ENCODE results near the gene FOXA2.
"Not testable (repeated sequence)": the region's sequence is repeated elsewhere in the genome, so short reads cannot be mapped to it uniquely, and the experiment has no call there.

The FOXA2 gene

DNA sequence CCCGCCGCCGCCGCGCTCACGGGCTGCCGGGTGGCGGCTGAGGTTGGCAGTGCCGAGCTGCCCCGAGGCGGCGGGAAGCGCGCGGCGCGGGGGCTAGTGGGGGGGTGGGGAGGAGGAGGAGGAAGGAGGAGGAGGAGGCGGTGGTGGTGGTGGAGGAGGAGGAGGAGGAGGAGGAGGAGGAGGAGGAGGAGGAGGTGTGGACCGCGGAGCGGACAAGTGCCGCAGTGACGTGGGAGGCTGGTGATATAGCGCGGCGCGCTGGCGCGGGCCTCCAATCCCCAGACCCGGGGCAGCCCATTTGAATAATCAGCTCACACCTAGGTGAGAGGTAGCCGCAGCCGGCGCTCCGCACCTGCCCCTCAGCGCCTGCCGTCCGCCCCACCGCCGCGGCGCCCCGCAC is at the start of gene FOXA2:
TSS of gene FOXA2 (minus strand) at position 51 of the 400 bp plus-strand sequence. CDS start 294 bp downstream, outside the sequence.
- no peak for DNase-seq (ENCODE audit: low read depth, low spot score)

DNA sequence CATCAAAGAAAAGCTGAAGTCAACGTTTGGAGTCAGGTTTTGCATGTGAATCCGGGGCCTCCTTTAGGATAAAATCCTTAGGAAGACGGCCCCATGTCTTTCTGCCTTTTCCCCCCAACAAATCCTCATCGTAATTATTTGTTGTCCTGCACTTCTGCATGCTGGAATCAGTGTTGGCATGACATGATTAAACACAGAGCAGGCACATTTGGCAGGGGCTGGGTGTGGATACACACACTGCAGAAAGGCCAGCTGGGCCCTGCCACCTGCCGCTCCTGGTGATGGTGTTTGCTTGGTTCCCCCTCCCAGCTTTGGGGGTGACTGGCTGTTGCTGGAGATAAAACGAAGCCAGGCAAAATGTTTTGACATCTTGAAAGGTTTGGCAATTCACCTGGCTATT is 46.3 kb upstream of the FOXA2 start:
- DNase-seq (ENCODE audit: low read depth, low spot score) = no peak

DNA sequence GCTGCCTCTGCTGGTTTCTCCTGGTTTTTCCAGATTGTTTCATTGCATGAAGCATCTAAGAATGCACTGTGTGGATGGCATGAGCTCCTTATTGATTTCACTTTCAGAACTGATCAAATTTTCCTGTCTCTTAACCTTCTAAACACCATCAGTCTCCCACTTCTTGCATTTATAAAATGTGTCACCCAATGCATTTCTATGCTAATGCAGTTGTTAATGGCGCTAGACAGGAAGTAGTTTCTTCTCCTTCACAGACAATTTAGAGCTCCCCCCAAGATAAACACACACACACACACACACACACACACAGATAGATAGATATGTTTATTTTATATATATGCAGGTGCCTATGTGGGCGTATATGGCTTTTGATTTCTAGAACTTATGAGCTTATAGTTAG is 45.6 kb upstream of the FOXA2 start:
- DNase-seq (ENCODE audit: low read depth, low spot score) = no peak

DNA sequence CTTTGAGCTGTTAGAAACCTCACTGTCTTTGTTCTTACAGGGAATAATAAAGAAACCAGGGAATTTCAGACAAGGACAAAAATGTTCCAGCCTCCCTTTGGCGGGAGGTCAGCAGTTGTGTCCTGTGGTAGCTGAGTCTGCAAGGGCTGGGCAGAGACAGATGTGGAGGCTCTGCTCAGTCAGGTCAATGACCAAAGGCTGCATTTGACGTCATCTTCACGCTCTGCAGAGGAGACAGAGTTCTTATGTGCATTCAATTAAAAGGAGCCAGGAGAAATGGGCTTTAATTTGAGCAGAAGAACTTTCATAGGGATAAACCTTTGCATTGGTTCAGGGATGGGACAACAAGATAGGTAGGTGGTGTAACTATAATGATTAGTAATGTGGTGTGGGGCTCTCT is 45.1 kb upstream of the FOXA2 start:
- DNase-seq (ENCODE audit: low read depth, low spot score) = no peak

DNA sequence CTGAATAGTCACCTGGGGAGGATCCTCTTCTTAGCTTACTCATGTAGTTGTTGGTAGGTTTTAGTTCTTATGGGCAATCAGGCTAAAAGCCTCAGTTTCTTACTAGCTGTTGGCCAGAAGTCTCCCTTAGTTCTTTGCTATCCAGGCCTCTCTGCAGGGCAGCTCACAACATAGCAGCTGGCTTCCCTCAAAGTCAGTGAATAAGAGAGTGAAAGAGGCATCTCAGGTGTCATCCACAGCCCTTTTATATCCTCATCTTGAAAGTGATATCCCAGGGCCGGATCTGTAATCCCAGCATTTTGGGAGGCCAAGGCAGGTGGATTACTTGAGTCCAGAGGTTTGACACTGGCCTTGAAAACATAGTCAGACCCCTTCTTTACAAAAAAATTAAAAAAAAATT is 42.1 kb upstream of the FOXA2 start:
- DNase-seq (ENCODE audit: low read depth, low spot score) = no peak

DNA sequence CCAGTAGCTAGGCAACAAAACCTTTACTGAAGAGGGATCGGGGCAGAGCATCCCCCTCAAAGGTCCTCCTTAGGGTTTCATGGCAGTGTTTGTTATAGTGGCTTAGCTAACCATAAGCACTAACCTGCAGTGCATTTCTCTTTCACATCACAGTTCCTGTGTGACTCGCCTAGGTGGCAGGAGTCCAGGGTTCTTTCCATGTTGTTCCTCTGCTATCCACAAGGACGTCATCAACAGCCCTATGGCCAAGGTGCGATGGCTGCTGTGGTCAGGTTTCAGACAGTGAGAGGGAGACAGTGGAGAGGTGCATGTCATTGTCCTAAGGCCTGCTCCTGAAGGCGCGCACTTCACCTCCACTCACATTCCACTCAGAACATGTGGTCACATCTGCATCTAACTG is 38.8 kb upstream of the FOXA2 start:
- DNase-seq (ENCODE audit: low read depth, low spot score) = no peak

DNA sequence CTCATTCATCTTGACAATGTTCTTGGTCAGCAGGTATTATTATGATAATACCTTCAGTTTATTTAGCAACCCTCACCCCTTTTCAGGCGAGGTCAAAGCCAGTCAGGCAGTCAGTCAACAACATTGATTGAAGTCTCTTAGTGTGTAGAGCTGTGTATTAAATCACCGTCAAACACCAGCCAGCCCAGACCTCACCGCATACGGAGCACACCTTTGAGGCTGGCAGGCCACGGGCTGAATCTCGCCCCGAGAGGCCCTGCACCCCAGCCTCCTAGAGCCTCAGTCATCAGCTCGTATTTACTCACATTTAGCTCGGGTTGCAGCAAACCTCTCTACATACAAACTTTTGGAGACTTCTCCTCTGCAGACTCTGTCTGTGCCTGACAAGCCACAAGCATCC is 36.0 kb upstream of the FOXA2 start:
- DNase-seq (ENCODE audit: low read depth, low spot score) = no peak

DNA sequence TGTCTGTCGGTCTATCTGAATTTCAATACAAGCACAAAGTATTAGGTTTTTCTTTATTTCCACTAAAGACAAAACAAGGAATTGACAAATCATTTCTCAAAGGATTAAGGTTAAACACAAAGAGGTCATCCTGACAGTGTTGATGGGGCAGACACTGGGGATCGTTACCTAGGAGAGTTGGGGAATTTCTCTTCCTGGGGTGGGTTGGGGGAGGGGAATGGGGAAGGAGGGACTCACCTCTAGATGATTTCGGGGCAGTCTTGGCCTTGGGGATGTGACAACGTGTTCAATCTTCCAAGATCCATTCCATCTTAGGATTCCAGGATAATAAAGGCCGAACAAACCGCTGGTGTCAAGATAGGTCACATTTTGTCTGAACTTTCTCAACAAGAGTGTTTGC is 35.4 kb upstream of the FOXA2 start:
- no peak for DNase-seq (ENCODE audit: low read depth, low spot score)

DNA sequence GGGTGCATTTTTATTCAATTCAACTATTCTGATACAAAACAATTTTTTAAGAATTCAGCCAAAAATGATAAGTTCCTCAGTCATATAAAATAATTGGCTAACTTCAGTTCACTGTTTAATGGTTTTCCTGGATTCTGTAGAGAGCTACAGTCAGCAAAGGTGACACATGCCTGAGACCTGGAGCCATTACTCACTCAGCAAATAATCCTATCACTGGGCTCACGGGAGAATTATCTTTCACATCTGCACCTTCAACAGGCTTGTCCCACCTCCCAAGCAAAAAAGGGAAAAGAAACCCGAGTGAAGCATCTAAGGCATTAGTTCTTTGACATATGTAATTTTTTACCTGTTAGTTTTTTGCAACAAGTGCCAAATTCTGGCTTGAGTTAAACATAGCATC is 34.9 kb upstream of the FOXA2 start:
- DNase-seq (ENCODE audit: low read depth, low spot score) = no peak

DNA sequence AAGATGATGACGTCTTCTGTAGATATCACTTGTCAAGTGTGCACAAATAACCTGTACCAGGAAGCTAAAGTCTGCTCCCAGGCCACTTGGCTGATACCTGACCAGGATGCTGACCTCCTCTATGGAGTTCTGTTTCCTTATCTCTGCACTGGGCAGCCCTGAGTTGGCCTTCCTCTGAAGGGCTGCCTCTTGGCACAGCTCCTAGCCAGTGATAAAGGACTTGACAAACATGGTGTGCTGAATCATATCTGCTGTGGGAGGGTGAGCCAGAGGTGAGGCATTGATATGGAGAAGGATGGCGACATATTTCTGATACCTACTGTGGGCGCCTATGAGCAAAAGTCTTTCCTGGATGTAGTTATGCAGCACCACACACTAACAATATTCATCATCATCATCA is 32.8 kb upstream of the FOXA2 start:
- DNase-seq (ENCODE audit: low read depth, low spot score) = no peak

DNA sequence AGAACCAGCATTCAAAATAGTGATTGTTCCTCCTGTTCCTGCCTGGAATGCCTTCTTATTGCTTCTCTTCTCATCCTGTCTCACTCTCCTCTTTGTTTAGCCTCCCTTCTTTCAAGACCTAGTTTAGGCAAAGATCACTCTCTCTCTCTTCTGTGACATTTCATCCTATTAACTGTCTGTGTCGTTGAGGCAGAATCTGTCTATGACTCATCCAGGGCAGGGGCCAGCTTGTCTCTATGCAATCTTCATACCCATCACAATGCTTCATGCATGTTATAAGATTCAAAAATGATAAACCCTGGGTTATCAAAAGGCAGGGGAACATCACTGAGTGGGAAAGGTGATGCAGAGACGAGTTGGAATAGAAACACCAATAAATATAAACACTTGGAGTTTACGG is 32.2 kb upstream of the FOXA2 start:
- no peak for DNase-seq (ENCODE audit: low read depth, low spot score)

DNA sequence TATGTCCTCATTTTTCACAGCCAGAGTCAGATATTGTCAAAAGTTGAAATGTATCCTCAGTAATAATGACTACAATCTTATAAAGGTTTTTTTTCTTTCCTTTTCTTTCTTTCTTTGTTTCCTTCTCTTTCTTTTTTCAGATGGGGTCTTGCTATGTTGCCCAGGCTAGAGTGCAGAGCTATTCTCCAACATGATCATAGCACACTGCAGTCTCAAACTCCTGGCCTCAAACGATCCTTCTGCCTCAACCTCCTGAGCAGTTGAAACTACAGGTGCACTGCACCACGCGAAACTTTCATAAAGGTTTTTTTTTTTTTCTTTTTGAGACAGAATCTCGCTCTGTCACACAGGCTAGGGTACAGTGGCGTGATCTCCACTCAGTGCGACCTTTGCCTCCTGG is 31.1 kb upstream of the FOXA2 start:
- no peak for DNase-seq (ENCODE audit: low read depth, low spot score)

DNA sequence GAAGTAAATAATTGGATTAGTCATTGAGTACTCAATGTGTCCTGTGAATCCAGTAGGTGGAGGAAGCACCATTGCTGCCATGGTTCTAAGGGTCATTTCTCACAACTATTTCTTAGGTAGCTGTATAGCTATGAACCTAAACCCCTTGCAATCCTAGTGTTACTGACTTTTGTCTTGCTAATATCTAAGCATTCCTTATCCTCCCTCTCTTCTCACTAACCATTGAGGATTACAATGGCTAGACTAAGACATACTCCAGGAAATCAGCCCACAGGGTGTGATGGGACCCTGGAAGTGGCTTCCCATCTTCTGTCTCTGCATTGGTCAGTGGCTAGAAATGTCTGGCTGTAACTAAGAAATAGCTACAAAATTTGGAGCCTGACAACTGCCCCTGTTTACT is 27.3 kb upstream of the FOXA2 start:
- DNase-seq (ENCODE audit: low read depth, low spot score) = no peak

DNA sequence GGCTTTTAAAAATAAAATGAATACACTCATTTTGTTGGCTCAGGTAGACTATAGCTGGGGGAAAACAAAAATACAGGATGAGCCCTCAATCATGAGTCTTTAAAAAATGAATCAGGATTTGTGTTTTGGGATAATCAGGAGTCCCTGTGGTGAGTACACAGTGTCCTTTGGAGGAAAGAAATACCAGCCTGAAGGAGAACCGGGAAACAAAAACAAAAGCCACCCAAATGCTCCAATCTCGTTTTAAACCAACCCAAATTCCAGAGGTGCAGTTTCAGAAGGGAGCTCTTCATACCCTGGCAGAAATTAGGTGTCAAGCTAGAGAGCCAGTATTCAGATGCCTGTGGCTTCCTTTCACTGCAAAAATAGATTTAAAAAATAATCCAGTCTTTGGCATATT is 23.3 kb upstream of the FOXA2 start:
- DNase-seq (ENCODE audit: low read depth, low spot score) = no peak

DNA sequence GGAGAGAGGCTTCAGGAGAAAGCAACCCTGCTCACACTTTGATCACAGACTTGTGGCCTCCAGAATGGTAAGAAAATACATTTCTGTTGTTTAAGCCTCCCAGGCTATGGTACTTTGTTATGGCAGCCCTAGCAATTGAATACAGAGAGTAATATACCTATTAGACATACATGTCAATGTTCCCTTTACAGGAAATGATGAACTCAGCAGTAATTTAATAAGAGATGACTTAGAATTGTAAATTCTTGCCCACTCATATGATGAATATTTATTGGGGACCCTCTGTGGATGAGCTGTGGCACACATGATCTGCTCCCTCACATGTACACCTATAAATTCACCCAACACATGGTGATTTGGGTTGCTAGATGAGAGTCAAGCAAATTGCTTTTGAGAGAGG is 20.4 kb upstream of the FOXA2 start:
- no peak for DNase-seq (ENCODE audit: low read depth, low spot score)

DNA sequence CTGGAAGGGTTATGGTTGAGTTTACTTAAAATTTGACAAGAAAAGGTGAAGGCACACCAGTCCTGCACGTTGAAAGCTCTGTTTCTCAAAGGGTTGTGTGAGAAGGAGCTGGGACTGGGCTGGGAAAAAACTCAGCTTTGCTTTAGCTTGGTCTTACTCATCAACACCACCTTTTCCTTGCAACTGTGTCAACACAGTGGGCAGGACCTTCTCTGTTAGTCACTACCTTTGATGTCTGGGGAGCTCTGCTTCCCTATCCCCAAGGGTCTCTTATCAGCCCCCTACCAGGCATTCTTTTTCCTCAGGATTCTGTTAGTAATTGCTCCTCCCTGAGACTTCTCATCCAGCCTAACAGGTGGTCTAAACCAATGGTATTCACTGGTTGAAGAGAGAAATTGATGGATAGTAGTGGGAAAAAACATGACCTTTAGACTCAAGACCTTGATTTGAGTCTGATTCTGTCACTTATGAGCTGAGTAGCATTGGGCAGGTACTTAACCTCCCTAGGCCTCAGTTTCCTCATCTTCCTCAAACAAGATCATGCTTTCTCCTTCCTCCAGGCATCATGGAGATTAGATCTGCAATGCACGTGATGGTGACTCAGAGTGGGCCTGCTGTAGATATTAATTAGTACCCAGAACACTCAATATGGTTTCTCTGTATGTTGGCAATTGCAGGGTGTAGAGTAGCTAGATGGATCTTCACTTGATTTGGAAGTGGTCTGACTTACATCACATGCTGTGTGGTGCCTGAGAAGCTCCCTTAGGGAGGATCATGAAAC is 17.2 kb upstream of the FOXA2 start:
- DNase-seq (ENCODE audit: low read depth, low spot score) = no peak

DNA sequence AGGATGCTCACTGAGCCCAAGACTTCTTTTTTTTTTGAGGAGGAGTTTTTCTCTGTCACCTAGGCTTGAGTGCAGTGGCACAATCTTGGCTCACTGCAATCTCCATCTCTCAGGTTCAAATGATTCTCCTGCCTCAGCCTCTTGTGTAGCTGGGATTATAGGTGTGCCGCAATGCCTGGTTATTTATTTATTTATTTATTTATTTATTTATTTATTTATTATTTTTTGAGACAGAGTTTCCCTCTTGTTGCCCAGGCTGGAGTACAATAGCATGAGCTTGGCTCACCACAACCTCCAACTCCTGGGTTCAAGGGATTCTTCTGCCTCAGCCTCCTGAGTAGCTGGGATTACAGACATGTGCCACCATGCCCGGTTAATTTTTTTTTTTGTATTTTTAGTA is 14.9 kb upstream of the FOXA2 start:
- DNase-seq (ENCODE audit: low read depth, low spot score) = not testable (repeated sequence)

DNA sequence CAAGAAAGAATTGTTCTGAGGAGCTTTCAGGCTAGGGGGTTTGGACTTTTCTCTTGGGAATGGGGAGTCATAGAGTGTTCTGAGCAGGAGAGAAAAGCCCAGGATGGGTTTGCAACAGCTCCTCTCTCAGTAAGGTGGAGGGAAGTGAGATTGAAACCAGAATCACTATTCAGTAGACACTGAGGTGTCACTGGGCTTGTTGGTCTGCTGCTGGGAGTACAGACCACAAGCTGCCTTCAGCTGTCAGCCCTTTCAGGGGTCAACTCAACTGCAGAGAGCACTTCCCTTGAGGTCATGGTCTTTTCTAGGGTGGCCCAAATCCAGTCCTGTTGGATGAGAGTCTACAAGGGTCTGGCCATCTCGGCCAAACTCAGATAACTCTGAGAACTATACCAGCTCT is 12.9 kb upstream of the FOXA2 start:
- DNase-seq (ENCODE audit: low read depth, low spot score) = no peak

DNA sequence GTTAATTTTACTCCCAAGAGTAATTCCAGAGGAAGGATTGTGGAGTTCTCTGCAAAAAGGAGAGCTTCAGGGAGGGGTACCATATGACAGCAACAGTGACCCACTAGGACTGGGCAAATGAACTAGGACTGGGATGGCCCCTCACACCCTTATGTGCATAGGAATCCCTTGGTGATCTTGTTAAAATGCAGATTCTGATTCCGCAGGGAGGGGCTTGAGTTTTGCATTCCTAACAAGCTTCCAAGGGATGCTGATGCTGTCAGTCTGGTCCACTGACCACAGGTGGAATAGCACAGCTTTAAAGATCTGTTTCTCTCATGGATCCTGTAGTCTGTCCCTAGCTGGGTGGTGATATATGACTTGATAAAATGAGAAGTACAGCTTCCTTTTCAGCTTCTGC is 6.3 kb upstream of the FOXA2 start:
- DNase-seq (ENCODE audit: low read depth, low spot score) = no peak

DNA sequence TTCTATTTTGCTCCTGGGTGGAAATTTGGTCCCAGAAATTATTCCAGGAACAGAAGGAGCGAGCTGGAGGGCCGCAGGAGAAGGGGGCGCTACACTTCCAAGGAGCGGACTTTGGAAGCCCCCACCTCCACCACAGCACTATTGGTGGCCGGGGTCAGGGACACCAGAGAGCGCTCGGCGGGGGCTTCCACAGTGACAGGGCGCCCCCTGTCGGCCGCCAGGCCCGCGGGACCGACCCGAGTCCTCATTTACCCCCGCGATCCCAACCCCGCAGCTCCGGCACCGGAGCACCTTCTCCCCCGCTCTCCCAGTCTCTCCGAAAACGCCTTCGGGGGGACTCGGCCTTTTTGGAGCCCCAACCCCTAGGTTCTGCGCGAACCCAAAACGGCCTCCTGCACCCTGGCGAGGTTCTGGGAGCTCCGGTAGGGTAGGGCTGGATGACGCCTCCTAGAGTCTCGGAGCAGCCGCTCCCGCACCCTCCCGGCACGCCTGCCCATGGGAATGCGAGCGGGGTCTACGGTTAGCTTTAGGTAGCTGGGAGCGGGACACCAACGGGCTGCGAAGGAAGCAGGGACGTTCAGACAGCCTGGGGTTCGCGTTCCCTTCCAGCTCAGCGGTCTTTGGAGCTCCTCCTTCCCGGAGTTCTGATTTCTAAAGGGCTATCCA is 2.4 kb upstream of the FOXA2 start:
- DNase-seq (ENCODE audit: low read depth, low spot score) = no peak

DNA sequence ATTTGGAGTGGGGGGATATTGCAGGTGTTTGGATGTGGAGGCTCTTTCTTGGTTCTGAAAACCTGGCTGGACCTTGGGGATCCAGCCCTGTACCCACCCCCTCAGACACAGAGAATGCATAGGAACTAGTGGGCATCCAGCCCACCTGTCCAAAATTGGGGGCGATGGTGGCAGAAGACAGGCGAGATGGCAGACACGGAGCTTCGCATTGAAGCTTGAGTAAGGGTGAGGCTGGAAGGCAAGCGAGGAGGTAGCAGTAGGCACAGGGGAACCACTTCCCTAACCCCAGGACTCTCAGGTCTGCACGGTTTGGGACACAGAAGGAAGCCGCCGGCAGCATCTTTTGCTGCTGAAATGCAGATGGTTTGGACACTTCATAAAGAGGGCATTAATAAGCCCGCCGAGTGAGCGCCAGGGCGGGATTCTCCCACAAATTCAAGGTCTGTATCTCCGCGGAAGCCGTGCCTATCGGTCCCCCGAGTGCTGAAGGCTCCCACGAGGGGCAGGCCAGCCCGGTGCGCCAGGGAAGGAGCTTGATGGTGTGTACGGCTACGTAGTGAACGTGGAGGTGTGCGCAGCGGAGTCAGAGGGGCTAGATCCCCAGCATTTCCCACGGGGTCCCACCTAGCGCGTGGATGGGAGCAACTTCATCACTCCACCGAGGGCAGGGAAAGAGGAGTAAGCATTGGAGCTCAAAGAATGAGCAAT is 1.6 kb upstream of the FOXA2 start:
- no peak for DNase-seq (ENCODE audit: low read depth, low spot score)

DNA sequence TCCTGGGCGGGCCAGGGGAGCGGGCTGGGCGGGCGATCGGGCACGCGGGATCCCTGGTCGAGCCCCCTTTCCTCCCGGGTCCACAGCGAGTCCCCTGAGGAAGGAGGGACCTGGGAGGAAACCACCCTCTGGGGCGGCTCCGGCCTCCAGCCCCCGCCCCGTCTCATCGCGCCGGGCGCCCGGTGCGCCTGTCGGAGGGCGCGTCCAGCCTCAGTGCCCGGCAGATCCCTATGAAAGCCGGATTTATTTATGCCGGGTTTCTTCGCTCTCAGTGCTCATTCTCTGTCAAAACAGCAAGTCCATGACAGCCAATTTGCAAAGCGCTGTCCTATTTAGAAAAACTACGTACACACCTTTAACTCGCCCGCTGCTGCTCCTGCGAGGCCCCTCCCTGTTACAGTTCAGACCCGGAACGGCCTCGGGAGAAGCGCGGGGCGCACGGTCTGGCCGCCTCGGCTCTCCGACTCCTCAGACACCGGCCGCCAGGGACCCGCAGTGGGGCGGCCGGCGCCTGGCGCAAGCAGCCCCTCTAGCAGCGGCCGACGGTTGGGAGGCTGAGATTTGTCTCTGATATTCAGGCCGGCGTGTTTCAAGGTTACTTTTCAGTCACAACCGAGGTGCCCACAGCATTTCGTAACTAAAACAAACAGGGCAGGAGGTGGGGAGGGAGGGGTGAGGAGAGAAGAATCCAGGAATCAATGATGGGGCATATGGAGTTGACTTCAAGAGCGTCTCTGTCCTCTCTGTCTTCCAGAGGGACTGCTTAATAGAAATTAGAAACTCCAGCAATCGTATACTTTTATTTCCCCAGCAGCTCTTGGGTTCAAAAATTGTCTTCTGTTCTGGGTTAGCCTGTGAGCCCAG is 782 bp upstream of the FOXA2 start:
- no peak for DNase-seq (ENCODE audit: low read depth, low spot score)
